Large intestine (tissue), 12 donors: Measurements from ENCODE around the gene CERT1. TPM values are rescaled to one million over a fixed set of nuclear protein-coding genes. Genes with fewer than 3 reads are reported as not detected.
"Not testable (repeated sequence)": the region's sequence is repeated elsewhere in the genome, so short reads cannot be mapped to it uniquely, and the experiment has no call there.

Experiments
- DNase-seq, 2 donors: peaks; one replicate each; pipeline versions ENCODE4 v3.0.0 to v3.0.0-alpha.2; 2013
- H3K27ac ChIP-seq: one replicate; pipeline ENCODE4 v1.5.1; 2013; ENCODE audit warnings: low read length
- H3K27me3 ChIP-seq: 2 replicates; pipeline ENCODE4 v1.6.1; 2013; ENCODE audit warnings: low read length; ENCODE audit not compliant: control insufficient read depth, insufficient read depth
- H3K36me3 ChIP-seq: 2 replicates; pipeline ENCODE4 v1.6.1; 2013; ENCODE audit warnings: low read length; ENCODE audit not compliant: control insufficient read depth, insufficient read depth
- H3K4me1 ChIP-seq: one replicate; pipeline ENCODE4 v1.6.1; 2013; ENCODE audit warnings: low read length; ENCODE audit not compliant: control insufficient read depth, insufficient read depth
- H3K4me3 ChIP-seq: one replicate; pipeline ENCODE4 v1.5.1; 2013; ENCODE audit warnings: low read length
- H3K9me3 ChIP-seq: one replicate; pipeline ENCODE4 v1.6.1; 2013; ENCODE audit warnings: mild to moderate bottlenecking, low read depth, low read length, moderate library complexity; ENCODE audit not compliant: control insufficient read depth
- WGBS: methylation state at CpG from one replicate; pipeline ENCODE4 v1.1.5; 2013; ENCODE audit warnings: low lambda C conversion rate; ENCODE audit not compliant: insufficient coverage; 5-methylcytosine and 5-hydroxymethylcytosine counted together
- long read RNA-seq, 11 donors: transcript quantifications; one replicate each; lab custom pipeline, GENCODE V29; 2026
- polyA plus RNA-seq: library from polyadenylated mRNA; unstranded; fragments of 120-200 nt; gene quantifications from one replicate; pipeline ENCODE4 v1.2.1, GENCODE V29; 2013

The CERT1 gene
- 50.3 TPM for polyA plus RNA-seq
- long read RNA-seq, donor 1, partial matches to known transcripts, result 0 of 4 reads
- long read RNA-seq, donor 1, other reads (novel, unspliced or antisense), result 0 of 4 reads
- long read RNA-seq, donor 2, full-length matches to known transcripts, result 11 of 11 reads
- long read RNA-seq, donor 2, partial matches to known transcripts, result 0 of 11 reads
- long read RNA-seq, donor 2, other reads (novel, unspliced or antisense), result 0 of 11 reads
- long read RNA-seq, donor 3, transcript COL4A3BP-222 (17 exons, 3,154 nt), result major isoform, 10 of 63 reads
- long read RNA-seq, donor 3, partial matches to known transcripts, result 50 of 63 reads
- long read RNA-seq, donor 3, other reads (novel, unspliced or antisense), result 0 of 63 reads
- long read RNA-seq, donor 4, partial matches to known transcripts, result 0 of 1 reads
- long read RNA-seq, donor 4, other reads (novel, unspliced or antisense), result 0 of 1 reads
- long read RNA-seq, donor 5, transcript COL4A3BP-222 (17 exons, 3,154 nt), result major isoform, 5 of 5 reads
- long read RNA-seq, donor 5, partial matches to known transcripts, result 0 of 5 reads
- long read RNA-seq, donor 5, other reads (novel, unspliced or antisense), result 0 of 5 reads
- long read RNA-seq, donor 6, transcript COL4A3BP-222 (17 exons, 3,154 nt), result major isoform, 6 of 45 reads
- long read RNA-seq, donor 6, partial matches to known transcripts, result 38 of 45 reads
- long read RNA-seq, donor 6, other reads (novel, unspliced or antisense), result 0 of 45 reads
- long read RNA-seq, donor 7, partial matches to known transcripts, result 6 of 7 reads
- long read RNA-seq, donor 7, other reads (novel, unspliced or antisense), result 0 of 7 reads
- long read RNA-seq, donor 8, partial matches to known transcripts, result 7 of 12 reads
- long read RNA-seq, donor 8, other reads (novel, unspliced or antisense), result 0 of 12 reads
- long read RNA-seq, donor 9, partial matches to known transcripts, result 6 of 12 reads
- long read RNA-seq, donor 9, other reads (novel, unspliced or antisense), result 0 of 12 reads
- long read RNA-seq, donor 10, transcript COL4A3BP-222 (17 exons, 3,154 nt), result major isoform, 9 of 15 reads
- long read RNA-seq, donor 10, partial matches to known transcripts, result 6 of 15 reads
- long read RNA-seq, donor 10, other reads (novel, unspliced or antisense), result 0 of 15 reads
- long read RNA-seq, donor 11, partial matches to known transcripts, result 0 of 4 reads
- long read RNA-seq, donor 11, other reads (novel, unspliced or antisense), result 0 of 4 reads

- Histone ChIP-seq H3K27ac (peak within 1 kb of the TSS; percentile 95), H3K4me3 (peak within 1 kb of the TSS; percentile 96), H3K36me3 (no peaks in the 10 kb centered on the region), H3K27me3 (no peaks in the 10 kb centered on the region), H3K4me1 (no peaks in the 10 kb centered on the region), H3K9me3 (no peaks in the 10 kb centered on the region)
- peak; percentile 99 for DNase-seq
- 25% methylated on average over 5 of the region's 71 CpGs for WGBS
Measured at GRCh38 chr5:75511435-75512382, at the start of gene CERT1, which contains the start of gene POLK. Gene CERT1 (minus strand): TSS chr5:75511629. CDS start chr5:75511207, 422 bp downstream. Gene POLK (plus strand): TSS chr5:75511891.

- not testable (repeated sequence) for H3K36me3 ChIP-seq, H3K27me3 ChIP-seq, H3K4me3 ChIP-seq, DNase-seq, H3K4me1 ChIP-seq, H3K27ac ChIP-seq, H3K9me3 ChIP-seq
- WGBS, result no CpG with 5 or more reads among the region's 1 CpG
Measured at GRCh38 chr5:75560655-75561054, 49.2 kb upstream of the CERT1 start.

GRCh38 chr5:75558981-75559632 is 47.7 kb upstream of the CERT1 start:
- Histone ChIP-seq H3K27me3 (no peaks in the 10 kb centered on the region), H3K36me3 (peaks cover 14% of the 10 kb centered on the region), H3K9me3 (no peaks in the 10 kb centered on the region), H3K27ac (no peak overlapping the region), H3K4me3 (no peak overlapping the region), H3K4me1 (no peaks in the 10 kb centered on the region)
- 100% methylated on average over 1 of the region's 4 CpGs for WGBS
- DNase-seq, result no peak

GRCh38 chr5:75558221-75558620 is 46.8 kb upstream of the CERT1 start:
- Histone ChIP-seq H3K4me3 (no peak overlapping the region), H3K4me1 (no peaks in the 10 kb centered on the region), H3K36me3 (peaks cover 18% of the 10 kb centered on the region), H3K9me3 (no peaks in the 10 kb centered on the region), H3K27ac (no peak overlapping the region), H3K27me3 (no peaks in the 10 kb centered on the region)
- no peak for DNase-seq
- WGBS, result no CpG with 5 or more reads among the region's 1 CpG

GRCh38 chr5:75553358-75553757 is 41.9 kb upstream of the CERT1 start:
- H3K9me3 ChIP-seq, result no peaks in the 10 kb centered on the region
- no peak overlapping the region for H3K27ac ChIP-seq
- H3K36me3 ChIP-seq, result peaks cover 22% of the 10 kb centered on the region
- no peaks in the 10 kb centered on the region for H3K4me1 ChIP-seq
- no peak for DNase-seq
- 100% methylated on average over 1 of the region's 1 CpG for WGBS
- H3K4me3 ChIP-seq, result no peak overlapping the region
- no peaks in the 10 kb centered on the region for H3K27me3 ChIP-seq

- Histone ChIP-seq H3K27ac (no peak overlapping the region), H3K9me3 (no peaks in the 10 kb centered on the region), H3K27me3 (no peaks in the 10 kb centered on the region), H3K36me3 (peaks cover 22% of the 10 kb centered on the region), H3K4me1 (no peaks in the 10 kb centered on the region), H3K4me3 (no peak overlapping the region)
- DNase-seq, result no peak
- 92% methylated on average over 2 of the region's 2 CpGs for WGBS
Measured at GRCh38 chr5:75552764-75553163, 41.3 kb upstream of the CERT1 start.

- H3K4me1 ChIP-seq, result no peaks in the 10 kb centered on the region
- no peak for DNase-seq
- H3K9me3 ChIP-seq, result no peaks in the 10 kb centered on the region
- H3K27ac ChIP-seq, result no peak overlapping the region
- WGBS, result 100% methylated on average over 2 of the region's 3 CpGs
- H3K4me3 ChIP-seq, result no peak overlapping the region
- no peaks in the 10 kb centered on the region for H3K27me3 ChIP-seq
- H3K36me3 ChIP-seq, result peaks cover 18% of the 10 kb centered on the region
Measured at GRCh38 chr5:75551471-75551870, 40.0 kb upstream of the CERT1 start.

- H3K9me3 ChIP-seq, result no peaks in the 10 kb centered on the region
- WGBS, result 100% methylated on average over 1 of the region's 1 CpG
- H3K4me1 ChIP-seq, result no peaks in the 10 kb centered on the region
Measured at GRCh38 chr5:75550597-75550996, 39.2 kb upstream of the CERT1 start.

GRCh38 chr5:75547812-75548211 is 36.4 kb upstream of the CERT1 start:
- DNase-seq, result peak; percentile 7 to 57
- WGBS, result 100% methylated on average over 1 of the region's 3 CpGs
- H3K9me3 ChIP-seq, result no peaks in the 10 kb centered on the region
- no peaks in the 10 kb centered on the region for H3K4me1 ChIP-seq
- no peak overlapping the region for H3K4me3 ChIP-seq
- peaks cover 3% of the 10 kb centered on the region for H3K36me3 ChIP-seq
- no peak overlapping the region for H3K27ac ChIP-seq
- no peaks in the 10 kb centered on the region for H3K27me3 ChIP-seq

More at GRCh38 chr5:75550597-75550996, 39.2 kb upstream of the CERT1 start:
- Histone ChIP-seq H3K4me3 (no peak overlapping the region), H3K27ac (no peak overlapping the region), H3K27me3 (no peaks in the 10 kb centered on the region), H3K36me3 (peaks cover 18% of the 10 kb centered on the region)
- no peak for DNase-seq
